VCaP (cell line): ENCODE data around the gene FUT6.
"Not testable (repeated sequence)": the region's sequence is repeated elsewhere in the genome, so short reads cannot be mapped to it uniquely, and the experiment has no call there.

Experiments
- H3K27ac ChIP-seq: fragments of 450-650 bp; 2 replicates; pipeline ENCODE4 v1.5.1; 2017
- TF ChIP-seq, protein P1 (sequence below): fragments of 450-650 bp; conservative IDR thresholded peaks from 2 replicates; pipeline ENCODE4 v1.5.1; 2017; ENCODE audit warnings: mild to moderate bottlenecking, moderate library complexity

The FUT6 gene

DNA sequence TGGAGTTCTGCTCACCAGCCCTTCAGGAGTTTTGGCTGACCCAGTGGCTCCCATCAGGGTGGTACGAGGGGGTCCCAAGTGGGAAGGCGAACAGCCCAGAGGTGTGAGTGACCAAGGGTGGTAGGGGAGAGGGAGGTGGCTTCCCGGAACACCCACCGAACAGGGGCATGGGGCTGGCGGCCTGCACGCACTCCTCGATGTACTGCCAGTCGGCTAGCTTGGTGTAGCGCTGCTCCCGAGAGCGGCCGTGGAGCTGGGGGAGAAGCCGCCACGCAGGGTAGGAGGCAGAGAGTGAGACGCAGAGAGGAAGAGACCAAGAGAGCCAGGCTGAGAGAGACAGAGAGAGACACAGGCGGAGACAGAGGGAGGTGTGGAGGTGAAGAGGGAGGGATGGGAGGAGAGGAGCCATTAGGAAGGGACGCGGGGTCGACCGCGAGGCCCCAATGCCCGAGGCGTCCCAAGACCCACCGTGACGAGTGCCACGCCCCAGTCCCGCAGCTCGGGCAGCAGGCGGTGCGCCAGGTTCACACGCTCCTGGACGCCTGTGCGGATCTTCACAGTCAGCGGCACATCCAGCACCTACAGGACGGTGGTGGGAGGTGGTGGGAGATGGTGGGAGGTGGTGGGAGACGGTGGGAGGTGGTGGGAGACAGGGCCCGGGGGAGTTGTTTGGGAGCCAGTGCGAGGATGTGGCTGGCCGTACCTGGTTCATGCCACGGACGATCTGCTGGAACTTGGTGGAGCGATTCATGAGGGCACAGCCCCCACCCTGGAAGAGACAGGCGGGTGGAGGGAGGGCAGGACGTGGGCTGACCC is 52.7 kb downstream of the FUT6 start:
- H3K27ac ChIP-seq: no peak overlapping the region

DNA sequence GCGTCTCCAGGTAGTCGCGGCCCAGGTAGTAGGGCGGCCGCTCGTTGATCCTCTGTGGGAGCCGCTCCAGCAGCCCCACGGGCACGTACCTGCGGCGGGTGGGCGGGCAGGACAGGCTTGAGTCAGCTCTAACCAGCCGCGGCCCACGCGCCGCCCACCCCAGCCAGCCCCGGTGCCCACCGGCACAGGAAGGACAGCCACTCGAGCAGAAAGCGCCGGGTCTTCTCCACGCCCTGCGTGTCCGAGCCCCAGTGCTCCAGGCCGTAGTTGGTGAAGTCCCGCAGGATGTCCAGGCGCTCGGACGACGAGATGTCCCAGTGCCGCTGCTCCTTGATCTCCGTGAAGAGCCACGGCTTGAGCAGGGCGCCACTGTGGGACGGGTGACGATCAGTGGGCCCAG is 54.1 kb downstream of the FUT6 start:
- no peak overlapping the region for H3K27ac ChIP-seq
- TF ChIP-seq, protein P1, sequence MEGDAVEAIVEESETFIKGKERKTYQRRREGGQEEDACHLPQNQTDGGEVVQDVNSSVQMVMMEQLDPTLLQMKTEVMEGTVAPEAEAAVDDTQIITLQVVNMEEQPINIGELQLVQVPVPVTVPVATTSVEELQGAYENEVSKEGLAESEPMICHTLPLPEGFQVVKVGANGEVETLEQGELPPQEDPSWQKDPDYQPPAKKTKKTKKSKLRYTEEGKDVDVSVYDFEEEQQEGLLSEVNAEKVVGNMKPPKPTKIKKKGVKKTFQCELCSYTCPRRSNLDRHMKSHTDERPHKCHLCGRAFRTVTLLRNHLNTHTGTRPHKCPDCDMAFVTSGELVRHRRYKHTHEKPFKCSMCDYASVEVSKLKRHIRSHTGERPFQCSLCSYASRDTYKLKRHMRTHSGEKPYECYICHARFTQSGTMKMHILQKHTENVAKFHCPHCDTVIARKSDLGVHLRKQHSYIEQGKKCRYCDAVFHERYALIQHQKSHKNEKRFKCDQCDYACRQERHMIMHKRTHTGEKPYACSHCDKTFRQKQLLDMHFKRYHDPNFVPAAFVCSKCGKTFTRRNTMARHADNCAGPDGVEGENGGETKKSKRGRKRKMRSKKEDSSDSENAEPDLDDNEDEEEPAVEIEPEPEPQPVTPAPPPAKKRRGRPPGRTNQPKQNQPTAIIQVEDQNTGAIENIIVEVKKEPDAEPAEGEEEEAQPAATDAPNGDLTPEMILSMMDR: no peak

More for the DNA sequence above, 52.7 kb downstream of the FUT6 start:
- TF ChIP-seq, protein P1: no peak

DNA sequence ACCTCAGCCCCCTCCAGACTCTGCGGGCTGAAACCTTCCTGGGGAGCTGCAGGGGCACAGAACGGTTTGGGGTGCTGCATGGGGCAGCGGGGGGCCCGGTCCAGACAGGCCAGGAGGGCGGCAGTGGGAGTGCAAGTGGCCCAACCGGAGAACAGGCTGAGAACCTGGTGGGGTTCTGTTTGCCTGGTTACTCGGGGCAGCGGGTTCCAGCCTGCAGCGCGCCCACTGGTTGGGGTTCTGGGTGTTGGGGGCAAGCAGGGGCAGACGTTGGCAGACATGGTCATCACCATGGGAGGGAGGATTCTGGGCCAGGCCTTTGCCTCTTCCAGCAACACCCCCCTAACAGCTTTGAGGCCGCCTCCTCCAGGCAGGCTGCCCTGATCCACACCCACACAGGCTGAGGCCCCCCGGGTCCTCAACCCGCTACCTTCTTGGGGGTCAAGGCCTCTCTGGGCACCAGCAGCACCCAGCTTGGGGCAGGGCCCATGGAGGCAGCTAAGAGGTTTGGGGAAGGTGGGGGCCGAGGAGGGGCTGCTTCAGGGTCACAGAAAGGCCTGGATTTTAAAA is 54.8 kb downstream of the FUT6 start, which contains the start of gene PRR22:
Gene PRR22 (minus strand): TSS at position 166 of the 567 bp plus-strand sequence. CDS start 86 bp downstream, at position 80.
- TF ChIP-seq, protein P1: no peak
- no peak within 1 kb of the TSS for H3K27ac ChIP-seq

DNA sequence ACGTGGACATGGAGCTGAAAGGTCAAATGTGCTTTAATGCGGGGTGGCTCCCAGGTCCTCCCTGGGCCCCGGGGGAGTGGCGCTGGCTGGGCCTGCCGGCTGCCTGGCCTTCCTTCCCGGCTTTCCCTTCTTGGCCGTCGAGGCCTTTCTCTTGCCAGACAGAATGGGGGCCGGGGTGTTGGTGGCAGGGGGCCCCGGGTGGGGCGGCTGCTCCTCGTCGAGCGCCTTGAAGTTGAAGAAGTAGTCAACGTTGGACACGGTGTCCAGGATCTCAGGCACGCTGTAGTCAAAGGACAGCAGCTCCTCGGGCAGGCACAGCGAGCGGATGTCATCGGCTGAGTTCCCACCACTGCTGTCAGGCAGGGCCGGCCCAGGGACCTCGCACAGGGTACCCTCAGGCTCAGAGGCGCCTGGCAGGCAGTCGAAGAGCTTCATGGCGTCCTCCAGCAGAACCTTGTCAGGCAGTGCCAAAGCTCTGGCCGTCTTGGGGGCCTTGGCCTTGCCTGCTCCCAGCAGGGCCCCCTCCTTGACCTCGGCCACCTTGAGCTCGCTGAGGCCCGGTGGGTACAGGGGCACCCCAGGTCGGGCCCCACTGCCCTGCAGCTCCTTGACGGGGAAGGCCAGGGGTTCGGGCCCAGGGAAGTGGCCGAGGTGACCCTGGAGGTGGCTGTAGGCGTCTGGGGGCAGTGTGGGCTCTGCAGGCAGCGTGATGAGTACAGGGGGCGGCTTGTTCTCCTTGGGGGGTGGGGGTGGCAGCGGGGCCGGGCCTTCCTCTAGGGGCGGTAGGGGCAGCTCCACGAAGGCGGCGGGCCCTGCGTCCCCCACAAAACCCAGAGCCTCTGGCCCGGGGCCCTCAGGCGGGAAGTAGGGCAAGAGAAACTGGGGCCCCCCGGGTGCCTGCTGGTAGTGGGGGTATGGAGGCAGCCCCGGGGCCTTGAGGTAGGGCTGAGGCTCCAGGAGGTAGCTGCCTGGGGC is 56.3 kb downstream of the FUT6 start:
- H3K27ac ChIP-seq: no peak overlapping the region
- TF ChIP-seq, protein P1: no peak

DNA sequence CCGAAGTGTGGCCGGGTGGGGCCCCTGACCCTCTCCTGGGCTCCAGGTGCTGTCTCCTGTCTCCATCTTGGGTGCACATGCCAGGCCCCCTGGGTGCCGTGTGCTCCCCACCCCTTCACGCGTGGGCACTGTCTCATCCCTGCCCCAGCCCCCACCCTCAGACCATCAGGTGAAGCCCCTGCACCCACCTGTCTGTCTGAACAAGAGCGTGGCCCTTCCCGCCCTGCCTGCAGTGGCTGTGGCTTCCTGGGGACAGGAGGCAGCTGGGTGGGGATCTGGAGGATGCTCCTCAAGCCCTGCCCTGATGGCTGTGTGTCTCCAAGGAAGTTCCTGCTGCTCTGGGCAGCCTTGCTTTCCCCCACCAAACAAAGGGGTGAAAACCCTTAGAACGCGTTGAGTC is 57.2 kb downstream of the FUT6 start:
- TF ChIP-seq, protein P1: no peak
- H3K27ac ChIP-seq: no peak overlapping the region

DNA sequence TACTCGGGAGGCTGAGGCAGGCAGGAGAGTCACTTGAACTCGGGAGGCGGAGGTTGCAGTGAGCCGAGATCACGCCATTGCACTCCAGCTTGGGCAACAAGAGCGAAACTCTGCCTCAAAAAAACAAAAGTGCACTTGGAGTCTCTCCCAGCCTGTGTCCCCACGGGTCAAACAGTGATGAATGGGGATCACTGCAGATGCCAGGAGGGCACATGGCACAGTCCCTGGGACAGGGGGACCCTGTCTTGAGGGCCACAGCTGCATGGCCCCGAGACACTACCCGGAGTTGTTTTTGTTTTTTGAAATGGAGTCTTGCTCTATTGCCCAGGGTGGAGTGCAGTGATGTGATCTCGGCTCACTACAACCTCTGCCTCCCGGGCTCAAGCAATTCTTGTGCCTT is 58.6 kb downstream of the FUT6 start:
- H3K27ac ChIP-seq: not testable (repeated sequence)
